ENCODE data around the gene USP6NL.

- TF ChIP-seq SMC3 (IDR thresholded peaks at IDR 0.05; ENCODE audit: low read depth, low read length), result no peak
- no peak for TF ChIP-seq CTCF (IDR thresholded peaks at IDR 0.05)
- TF ChIP-seq POLR2AphosphoS5 (IDR thresholded peaks at IDR 0.05; ENCODE audit: low read depth, low read length), result no peak
- no peak for TF ChIP-seq MAX (IDR thresholded peaks at IDR 0.05; ENCODE audit: low read depth)
- TF ChIP-seq NRF1 (IDR thresholded peaks at IDR 0.05; ENCODE audit: low read depth, low read length), result no peak
- TF ChIP-seq USF1 (IDR thresholded peaks at IDR 0.05; ENCODE audit: borderline replicate concordance, low read depth), result no peak
- no peak for TF ChIP-seq TCF12 (IDR thresholded peaks at IDR 0.05)
- TF ChIP-seq JUND (IDR thresholded peaks at IDR 0.05), result no peak
- TF ChIP-seq RAD21 (IDR thresholded peaks at IDR 0.05; ENCODE audit: low read length), result no peak
These were observed 62.7 kb downstream of the USP6NL start for GRCh38 chr10:11548768-11549099.
